Panc1 (cell line): ENCODE measurements around the gene ZNF184. TPM values are rescaled to one million over a fixed set of nuclear protein-coding genes. Genes with fewer than 3 reads are reported as not detected.
"Not testable (repeated sequence)": the region's sequence is repeated elsewhere in the genome, so short reads cannot be mapped to it uniquely, and the experiment has no call there.

ENCODE experiments used
- ATAC-seq: fragments of 200-7000 bp; cut with Tn5 transposase; 2 replicates; pipeline ENCODE4 v1.9.1; 2020; ENCODE audit warnings: mild to moderate bottlenecking, moderate library complexity
- BruUV-seq: library from RNA; stranded (reverse); fragments of 400-500 nt; replicated peaks from 2 replicates; lab custom pipeline; 2021; lab: Mats Ljungman, UMichigan
- CTCF ChIA-PET: fragments of 300-600 bp; sonication (Branson Sonifier 250); formaldehyde crosslinking; loops from one replicate; lab custom pipeline; 2022; ENCODE audit warnings: antibody characterized with exemption; lab: Charles Lee
- POLR2A ChIA-PET: fragments of 300-600 bp; sonication (Branson Sonifier 250); formaldehyde crosslinking; loops from one replicate; lab custom pipeline; 2022; ENCODE audit warnings: antibody characterized with exemption; lab: Charles Lee
- DNase-seq: peaks from one replicate; pipeline ENCODE4 v3.0.0-alpha.2; 2010; ENCODE audit warnings: low read depth, low spot score
- H3K27ac ChIP-seq: 2 replicates; pipeline ENCODE4 v1.5.1; 2011; ENCODE audit warnings: mild to moderate bottlenecking, low read length, inconsistent platforms
- H3K27me3 ChIP-seq: fragments of 200-500 bp; sonication (Bioruptor generic); 2 replicates; pipeline ENCODE4 v1.6.0; 2014; ENCODE audit warnings: low read length, inconsistent platforms; ENCODE audit not compliant: control insufficient read depth, insufficient read depth
- H3K36me3 ChIP-seq: fragments of 200-500 bp; sonication (Bioruptor generic); 2 replicates; pipeline ENCODE4 v1.5.1; 2014; ENCODE audit warnings: inconsistent platforms, mild to moderate bottlenecking, low read length, moderate library complexity; ENCODE audit not compliant: control insufficient read depth, insufficient read depth
- H3K4me1 ChIP-seq: 2 replicates; pipeline ENCODE4 v1.5.1; 2011; ENCODE audit warnings: inconsistent platforms, mild to moderate bottlenecking, low read length, moderate library complexity; ENCODE audit not compliant: control insufficient read depth, insufficient read depth
- H3K4me3 ChIP-seq, 2 experiments: 2 replicates each; pipeline ENCODE4 v1.5.1; 2011 to 2012; ENCODE audit warnings: low read depth in 2 of 2, low read length in 2 of 2, mild to moderate bottlenecking in 2 of 2, inconsistent platforms in 1 of 2, moderate library complexity in 1 of 2
- H3K9me3 ChIP-seq: fragments of 200-500 bp; sonication (Bioruptor generic); 2 replicates; pipeline ENCODE4 v1.5.1; 2014; ENCODE audit warnings: low read depth, mild to moderate bottlenecking, inconsistent platforms, low read length, moderate library complexity; ENCODE audit not compliant: control insufficient read depth, insufficient read depth
- POLR2AphosphoS5 ChIP-seq: IDR thresholded peaks from 2 replicates; pipeline ENCODE4 v1.6.1; 2012; ENCODE audit warnings: mild to moderate bottlenecking, low read depth, low read length, moderate library complexity
- REST ChIP-seq, 2 experiments: IDR thresholded peaks; 2 replicates each; pipeline ENCODE4 v1.6.1; 2011 to 2012; ENCODE audit warnings: low read depth in 2 of 2, control low read depth in 1 of 2, low read length in 1 of 2, mild to moderate bottlenecking in 1 of 2, moderate library complexity in 1 of 2; ENCODE audit not compliant: insufficient read depth in 1 of 2
- SIN3A ChIP-seq: IDR thresholded peaks from 2 replicates; pipeline ENCODE4 v1.6.1; 2012; ENCODE audit warnings: low read depth, mild to moderate bottlenecking, low read length, moderate library complexity, borderline replicate concordance; ENCODE audit not compliant: insufficient read depth
- TCF7L2 ChIP-seq: IDR thresholded peaks from 2 replicates; pipeline ENCODE4 v1.6.1; 2011; ENCODE audit warnings: mild to moderate bottlenecking, low read depth, low read length, inconsistent platforms
- in situ Hi-C: cut with HindIII; loops from 2 replicates; pipeline ENCODE4 v1.10.0; 2016; ENCODE audit warnings: low sequenced_read_pairs, low pct_unique_long_range_greater_than_20kb
- intact Hi-C: fragments of 100-400 bp; cut with micrococcal nuclease; formaldehyde crosslinking; loops from one replicate; pipeline ENCODE4 v1.10.0; 2022; ENCODE audit not compliant: unreplicated experiment
- total RNA-seq: library from RNA; stranded (reverse); gene quantifications from one replicate; pipeline ENCODE4 v1.2.1, GENCODE V29; 2021; ENCODE audit not compliant: unreplicated experiment
- TF ChIP-seq, protein P1 (sequence below): fragments of 450-650 bp; IDR thresholded peaks from 2 replicates; pipeline ENCODE4 v1.5.1; 2017; ENCODE audit warnings: mild to moderate bottlenecking

ZNF184 gene
- total RNA-seq, 1 experiment from 2014 or later: 7.8 TPM

DNA sequence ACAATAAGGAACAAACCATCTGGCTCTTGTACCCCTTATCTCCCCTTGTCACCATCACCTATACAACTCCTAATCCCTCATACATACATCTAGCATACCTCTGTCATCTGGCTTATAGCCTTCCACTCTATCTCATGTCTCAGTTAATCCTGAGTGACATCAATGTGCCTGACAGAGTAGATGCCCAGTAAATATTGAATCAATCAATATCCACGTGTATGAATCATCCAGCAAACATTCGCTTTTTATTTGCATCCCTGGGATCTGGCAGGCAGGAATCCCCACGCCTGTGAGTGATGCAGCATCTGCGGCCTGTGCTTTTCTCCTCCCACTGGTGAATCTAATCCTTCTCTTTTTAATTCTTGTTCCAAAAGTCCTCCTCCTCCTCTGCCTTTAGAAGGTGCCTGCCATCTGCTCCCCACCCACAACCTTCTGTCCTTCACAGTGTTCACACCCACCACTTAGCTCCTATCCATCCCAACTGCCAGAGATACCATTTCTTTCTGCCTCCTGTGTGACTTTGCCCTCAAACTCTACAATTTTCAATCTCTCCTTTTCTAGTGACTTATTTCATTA, 46.8 kb downstream of the ZNF184 start:
- in situ Hi-C loops (no loop called here), intact Hi-C loops (no loop called here)
- no peak for TF ChIP-seq SIN3A
- no peak for TF ChIP-seq POLR2AphosphoS5
- TF ChIP-seq, protein P1, sequence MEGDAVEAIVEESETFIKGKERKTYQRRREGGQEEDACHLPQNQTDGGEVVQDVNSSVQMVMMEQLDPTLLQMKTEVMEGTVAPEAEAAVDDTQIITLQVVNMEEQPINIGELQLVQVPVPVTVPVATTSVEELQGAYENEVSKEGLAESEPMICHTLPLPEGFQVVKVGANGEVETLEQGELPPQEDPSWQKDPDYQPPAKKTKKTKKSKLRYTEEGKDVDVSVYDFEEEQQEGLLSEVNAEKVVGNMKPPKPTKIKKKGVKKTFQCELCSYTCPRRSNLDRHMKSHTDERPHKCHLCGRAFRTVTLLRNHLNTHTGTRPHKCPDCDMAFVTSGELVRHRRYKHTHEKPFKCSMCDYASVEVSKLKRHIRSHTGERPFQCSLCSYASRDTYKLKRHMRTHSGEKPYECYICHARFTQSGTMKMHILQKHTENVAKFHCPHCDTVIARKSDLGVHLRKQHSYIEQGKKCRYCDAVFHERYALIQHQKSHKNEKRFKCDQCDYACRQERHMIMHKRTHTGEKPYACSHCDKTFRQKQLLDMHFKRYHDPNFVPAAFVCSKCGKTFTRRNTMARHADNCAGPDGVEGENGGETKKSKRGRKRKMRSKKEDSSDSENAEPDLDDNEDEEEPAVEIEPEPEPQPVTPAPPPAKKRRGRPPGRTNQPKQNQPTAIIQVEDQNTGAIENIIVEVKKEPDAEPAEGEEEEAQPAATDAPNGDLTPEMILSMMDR: no peak
- no peak for TF ChIP-seq TCF7L2
- no peak for TF ChIP-seq REST (IDR thresholded peaks at IDR 0.05; ENCODE audit: insufficient read depth in 1 of 2, low read depth in 2 of 2, low read length in 1 of 2)
- no peak overlapping the region for H3K27ac ChIP-seq
- no TSS peak for BruUV-seq
- H3K36me3 ChIP-seq: no peaks in the 10 kb centered on the region
- H3K9me3 ChIP-seq: peaks cover 7% of the 10 kb centered on the region; the same call in 1 of the 2 replicates
- H3K4me1 ChIP-seq: no peaks in the 10 kb centered on the region
- no peaks in the 10 kb centered on the region for H3K27me3 ChIP-seq
- no peak for DNase-seq
- no peak for ATAC-seq
- ChIA-PET POLR2A (no interaction called here), CTCF (no interaction called here)
- no peak overlapping the region for H3K4me3 ChIP-seq

GRCh38 chr6:27424851-27425250, 48.1 kb downstream of the ZNF184 start:
- in situ Hi-C loops: not testable (repeated sequence)

DNA sequence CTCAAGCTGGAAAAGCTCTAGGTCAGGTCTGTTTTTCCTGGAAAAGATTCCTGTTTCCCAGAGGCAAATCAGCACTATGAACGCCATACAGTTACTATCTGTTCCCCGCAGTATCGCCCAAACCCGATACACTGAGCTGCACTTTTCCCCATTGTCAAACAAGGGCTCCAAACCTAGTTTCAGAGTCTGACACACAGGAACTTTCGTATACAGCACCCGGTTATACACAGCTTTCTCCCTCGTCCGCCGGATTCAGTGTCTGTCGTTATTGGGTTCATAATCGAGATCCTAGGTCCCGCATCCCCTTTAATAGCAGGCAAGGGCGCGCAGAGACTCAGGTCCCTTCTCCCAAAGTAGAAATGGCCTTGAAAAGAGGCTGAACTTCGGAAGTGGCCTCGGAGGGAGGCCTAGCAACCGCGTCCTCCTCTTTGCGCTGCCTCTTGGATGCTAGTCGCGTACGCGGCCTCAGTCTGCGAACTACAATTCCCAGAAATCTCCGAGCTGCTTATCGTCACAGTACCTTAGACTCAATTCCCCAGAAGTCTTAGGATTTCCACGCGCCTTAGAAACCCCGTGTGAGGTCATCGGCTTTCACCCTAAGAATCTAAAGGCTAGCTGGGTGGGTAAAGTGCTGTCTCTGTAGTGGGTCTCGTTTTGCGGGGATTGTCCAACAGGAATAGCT, 50.1 kb downstream of the ZNF184 start:
- ChIA-PET POLR2A (no interaction called here), CTCF (no interaction called here)
- ATAC-seq: peak; percentile 93

More at GRCh38 chr6:27424851-27425250, 48.1 kb downstream of the ZNF184 start:
- ATAC-seq, H3K4me3 ChIP-seq, H3K9me3 ChIP-seq, H3K27ac ChIP-seq, POLR2A ChIA-PET, CTCF ChIA-PET, H3K27me3 ChIP-seq, intact Hi-C loops, BruUV-seq, DNase-seq, H3K36me3 ChIP-seq, H3K4me1 ChIP-seq: not testable (repeated sequence)

More for the DNA sequence above, 50.1 kb downstream of the ZNF184 start:
- peaks cover 7% of the 10 kb centered on the region; the same call in 1 of the 2 replicates for H3K9me3 ChIP-seq
- H3K4me1 ChIP-seq: no peaks in the 10 kb centered on the region
- no peak for DNase-seq
- TF ChIP-seq TCF7L2: no peak
- TF ChIP-seq REST (IDR thresholded peaks at IDR 0.05; ENCODE audit: insufficient read depth in 1 of 2, low read depth in 2 of 2, low read length in 1 of 2): no peak
- TF ChIP-seq POLR2AphosphoS5: no peak
- TF ChIP-seq SIN3A: no peak
- TF ChIP-seq, protein P1: no peak
- BruUV-seq: no TSS peak
- H3K4me3 ChIP-seq: peak overlapping the region; percentile 37 to 57
- H3K27me3 ChIP-seq: no peaks in the 10 kb centered on the region
- intact Hi-C loops: no loop called here
- 0 out of 2 replicates have a peak overlapping the region, but pooled peaks have one; percentile 34 for H3K27ac ChIP-seq
- H3K36me3 ChIP-seq: no peaks in the 10 kb centered on the region
- in situ Hi-C loops: no loop called here
